HepG2 (cell line): ENCODE measurements around the gene HECTD4.

Source experiments
- FOXA1 ChIP-seq, 2 experiments: fragments of 450-650 bp in 1 of 2; sonication (generic) in 1 of 2; formaldehyde crosslinking in 1 of 2; IDR thresholded peaks; 2 replicates each; pipeline versions ENCODE4 v1.4.0 to v1.6.1; 2016 to 2020; ENCODE audit warnings: missing genetic modification reagents in 1 of 2
- JUNB ChIP-seq: sonication (generic); formaldehyde crosslinking; IDR thresholded peaks from 2 replicates; pipeline ENCODE4 v1.8.0; 2022; ENCODE audit warnings: missing genetic modification reagents, mild to moderate bottlenecking, borderline replicate concordance
- TOE1 ChIP-seq: sonication (generic); formaldehyde crosslinking; IDR thresholded peaks from 2 replicates; pipeline ENCODE4 v1.4.0; 2020; ENCODE audit warnings: mild to moderate bottlenecking, missing genetic modification reagents
- ZNF552 ChIP-seq: sonication (generic); formaldehyde crosslinking; IDR thresholded peaks from 2 replicates; pipeline ENCODE4 v1.9.0; 2022; ENCODE audit warnings: missing genetic modification reagents, mild to moderate bottlenecking, borderline replicate concordance
- ZNF562 ChIP-seq: sonication (generic); formaldehyde crosslinking; IDR thresholded peaks from 2 replicates; pipeline ENCODE4 v1.8.0; 2022; ENCODE audit warnings: missing genetic modification reagents, borderline replicate concordance
- ZNF577 ChIP-seq: sonication (generic); formaldehyde crosslinking; IDR thresholded peaks from 2 replicates; pipeline ENCODE4 v1.4.0; 2020; ENCODE audit warnings: mild to moderate bottlenecking, low read depth, missing genetic modification reagents, borderline replicate concordance
- TF ChIP-seq, protein P1 (sequence below): sonication (generic); formaldehyde crosslinking; IDR thresholded peaks from 2 replicates; pipeline ENCODE4 v1.5.0; 2020; ENCODE audit warnings: mild to moderate bottlenecking, missing genetic modification reagents

DNA sequence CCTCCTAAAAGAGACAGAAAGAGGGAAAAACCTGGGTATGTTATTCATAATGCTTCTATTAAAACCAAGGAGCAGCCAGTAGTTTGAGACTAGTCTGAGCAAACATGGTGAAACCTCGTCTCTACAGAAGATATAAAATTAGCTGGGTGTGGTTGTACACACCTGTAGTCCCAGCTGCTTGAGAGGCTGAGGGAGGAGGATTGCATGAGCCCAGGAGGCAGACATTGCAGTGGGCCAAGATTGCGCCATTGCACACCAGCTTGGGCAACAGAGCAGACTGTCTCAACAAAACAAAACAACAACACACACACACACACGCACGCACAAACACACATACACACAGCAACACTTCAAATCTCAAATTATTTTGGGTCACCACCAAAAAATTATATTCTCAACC, 27.8 kb downstream of the HECTD4 start:
- no peak for TF ChIP-seq ZNF577 (CRISPR knock-in tag)
- no peak for TF ChIP-seq ZNF552 (CRISPR knock-in tag)
- no peak for TF ChIP-seq JUNB
- no peak for TF ChIP-seq TOE1 (CRISPR knock-in tag)
- TF ChIP-seq, protein P1, sequence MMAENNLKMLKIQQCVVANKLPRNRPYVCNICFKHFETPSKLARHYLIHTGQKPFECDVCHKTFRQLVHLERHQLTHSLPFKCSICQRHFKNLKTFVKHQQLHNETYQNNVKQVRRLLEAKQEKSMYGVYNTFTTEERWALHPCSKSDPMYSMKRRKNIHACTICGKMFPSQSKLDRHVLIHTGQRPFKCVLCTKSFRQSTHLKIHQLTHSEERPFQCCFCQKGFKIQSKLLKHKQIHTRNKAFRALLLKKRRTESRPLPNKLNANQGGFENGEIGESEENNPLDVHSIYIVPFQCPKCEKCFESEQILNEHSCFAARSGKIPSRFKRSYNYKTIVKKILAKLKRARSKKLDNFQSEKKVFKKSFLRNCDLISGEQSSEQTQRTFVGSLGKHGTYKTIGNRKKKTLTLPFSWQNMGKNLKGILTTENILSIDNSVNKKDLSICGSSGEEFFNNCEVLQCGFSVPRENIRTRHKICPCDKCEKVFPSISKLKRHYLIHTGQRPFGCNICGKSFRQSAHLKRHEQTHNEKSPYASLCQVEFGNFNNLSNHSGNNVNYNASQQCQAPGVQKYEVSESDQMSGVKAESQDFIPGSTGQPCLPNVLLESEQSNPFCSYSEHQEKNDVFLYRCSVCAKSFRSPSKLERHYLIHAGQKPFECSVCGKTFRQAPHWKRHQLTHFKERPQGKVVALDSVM (CRISPR knock-in tag): no peak
- no peak for TF ChIP-seq ZNF562 (CRISPR knock-in tag)
- no peak for TF ChIP-seq FOXA1 (IDR thresholded peaks at IDR 0.05)
- TF ChIP-seq FOXA1 (CRISPR knock-in tag; IDR thresholded peaks at IDR 0.05): no peak
